ENCODE measurements around the gene THSD8.

THSD8 gene

GRCh38 chr19:12757544-12758274, 44.2 kb upstream of the THSD8 start (continued):
- TF ChIP-seq CTCF (tag by site-specific recombination; IDR thresholded peaks at IDR 0.05) (peak; percentile 89), ZNF335 (tag by site-specific recombination; conservative IDR thresholded peaks at IDR 0.05) (0 out of 2 replicates have a peak, but pooled peaks have one; percentile 14), ZBTB26 (tag by site-specific recombination; optimal IDR thresholded peaks at IDR 0.05) (peak; percentile 93), ZNF366 (tag by site-specific recombination; conservative IDR thresholded peaks at IDR 0.05) (peak; percentile 63), PRDM1 (tag by site-specific recombination; IDR thresholded peaks at IDR 0.05) (no peak), ZFP41 (tag by site-specific recombination; IDR thresholded peaks at IDR 0.05; ENCODE audit: borderline replicate concordance) (no peak), ZFHX2 (tag by site-specific recombination; conservative IDR thresholded peaks at IDR 0.05) (no peak), ZNF76 (tag by site-specific recombination; IDR thresholded peaks at IDR 0.05; ENCODE audit: borderline replicate concordance, low read depth) (peak; percentile 42; the same call in 1 of the 2 replicates), ZNF132 (tag by site-specific recombination; IDR thresholded peaks at IDR 0.05; ENCODE audit: borderline replicate concordance) (no peak), ZIC2 (tag by site-specific recombination; IDR thresholded peaks at IDR 0.05) (peak; percentile 42), ZBTB21 (tag by site-specific recombination; IDR thresholded peaks at IDR 0.05) (no peak), SETDB1 (IDR thresholded peaks at IDR 0.05; ENCODE audit: insufficient read length, low read length) (no peak), KLF8 (tag by site-specific recombination; IDR thresholded peaks at IDR 0.05) (no peak), ZBTB48 (tag by site-specific recombination; IDR thresholded peaks at IDR 0.05) (0 out of 2 replicates have a peak, but pooled peaks have one; percentile 36), ZNF791 (tag by site-specific recombination; IDR thresholded peaks at IDR 0.05) (no peak), ZBTB10 (tag by site-specific recombination; IDR thresholded peaks at IDR 0.05) (no peak), OVOL3 (tag by site-specific recombination; IDR thresholded peaks at IDR 0.05) (no peak), ZNF2 (tag by site-specific recombination; IDR thresholded peaks at IDR 0.05) (peak; percentile 90), ZNF654 (tag by site-specific recombination; IDR thresholded peaks at IDR 0.05; ENCODE audit: low read depth) (peak; percentile 16), GFI1B (tag by site-specific recombination; IDR thresholded peaks at IDR 0.05) (no peak), ZNF266 (tag by site-specific recombination; IDR thresholded peaks at IDR 0.05; ENCODE audit: low read depth) (no peak), TCF7L2 (IDR thresholded peaks at IDR 0.05; ENCODE audit: borderline replicate concordance, low read depth, low read length) (no peak), RBAK (tag by site-specific recombination; IDR thresholded peaks at IDR 0.05) (no peak), ZNF350 (tag by site-specific recombination; IDR thresholded peaks at IDR 0.05) (no peak), ZNF16 (tag by site-specific recombination; IDR thresholded peaks at IDR 0.05; ENCODE audit: low read depth) (no peak), ZNF341 (tag by site-specific recombination; IDR thresholded peaks at IDR 0.05; ENCODE audit: low read depth) (peak; percentile 48), GLIS1 (tag by site-specific recombination; IDR thresholded peaks at IDR 0.05) (no peak), ZFP3 (tag by site-specific recombination; IDR thresholded peaks at IDR 0.05; ENCODE audit: low read depth) (no peak), SALL2 (tag by site-specific recombination; IDR thresholded peaks at IDR 0.05; ENCODE audit: borderline replicate concordance) (no peak), ZNF473 (tag by site-specific recombination; IDR thresholded peaks at IDR 0.05) (no peak), ZNF274 (IDR thresholded peaks at IDR 0.05; ENCODE audit: low read length) (no peak), ZNF274 (tag by site-specific recombination; IDR thresholded peaks at IDR 0.05; ENCODE audit: borderline replicate concordance) (no peak), GLIS2 (tag by site-specific recombination; IDR thresholded peaks at IDR 0.05) (no peak), KLF10 (tag by site-specific recombination; IDR thresholded peaks at IDR 0.05) (peak; percentile 26; the same call in 1 of the 2 replicates), SP2 (tag by site-specific recombination; IDR thresholded peaks at IDR 0.05) (peak; percentile 23; the same call in 1 of the 2 replicates), IKZF3 (tag by site-specific recombination; IDR thresholded peaks at IDR 0.05) (peak; percentile 83), ZNF561 (tag by site-specific recombination; IDR thresholded peaks at IDR 0.05; ENCODE audit: borderline replicate concordance) (peak; percentile 86), MEIS1 (CRISPR knock-in tag; IDR thresholded peaks at IDR 0.05; ENCODE audit: borderline replicate concordance) (no peak)
